Astrocyte of the spinal cord (primary cell): ENCODE results near the gene FBXW11.
"Not testable (repeated sequence)": the region's sequence is repeated elsewhere in the genome, so short reads cannot be mapped to it uniquely, and the experiment has no call there.

Source experiments
- DNase-seq: peaks from one replicate; pipeline ENCODE4 v3.0.0; 2011; ENCODE audit warnings: low read depth, low spot score
- H3K4me3 ChIP-seq: 2 replicates; pipeline ENCODE4 v1.5.1; 2011; ENCODE audit warnings: low read depth, mild to moderate bottlenecking, low read length, moderate library complexity
- CTCF ChIP-seq: IDR thresholded peaks from 2 replicates; pipeline ENCODE4 v1.5.1; 2012; ENCODE audit warnings: low read depth, mild to moderate bottlenecking, low read length, inconsistent platforms
- in situ Hi-C: cut with HindIII; loops from 2 replicates; pipeline ENCODE4 v1.10.0; 2017; ENCODE audit warnings: low sequenced_read_pairs

Gene FBXW11

GRCh38 chr5:171891150-171891549 is 115.3 kb downstream of the FBXW11 start:
- no peak for TF ChIP-seq CTCF
- DNase-seq: no peak
- in situ Hi-C loops: no loop called here
- H3K4me3 ChIP-seq: no peak overlapping the region

DNA sequence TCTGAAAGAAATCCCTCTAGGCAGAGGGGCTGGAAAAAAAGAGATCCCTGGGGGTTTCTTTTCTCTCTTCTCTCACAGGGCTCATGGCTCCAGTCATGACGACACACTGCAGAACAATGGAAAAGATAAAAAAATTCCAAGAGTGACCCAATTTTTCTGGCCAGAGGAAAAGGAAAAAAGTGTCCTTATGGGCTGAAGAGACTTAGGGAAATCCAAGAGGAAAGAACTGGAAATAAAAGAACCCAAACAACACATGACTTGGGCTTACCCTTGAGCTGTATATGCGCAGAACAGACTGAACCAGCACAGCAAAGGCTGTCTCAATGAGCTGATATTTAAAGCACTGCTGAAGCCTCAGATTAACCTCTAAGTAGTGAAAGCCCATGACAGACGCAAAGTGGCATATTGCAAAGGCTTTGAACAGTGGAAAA is 118.4 kb downstream of the FBXW11 start:
- in situ Hi-C loops: no loop called here
- no peak overlapping the region for H3K4me3 ChIP-seq
- no peak for DNase-seq
- TF ChIP-seq CTCF: no peak

DNA sequence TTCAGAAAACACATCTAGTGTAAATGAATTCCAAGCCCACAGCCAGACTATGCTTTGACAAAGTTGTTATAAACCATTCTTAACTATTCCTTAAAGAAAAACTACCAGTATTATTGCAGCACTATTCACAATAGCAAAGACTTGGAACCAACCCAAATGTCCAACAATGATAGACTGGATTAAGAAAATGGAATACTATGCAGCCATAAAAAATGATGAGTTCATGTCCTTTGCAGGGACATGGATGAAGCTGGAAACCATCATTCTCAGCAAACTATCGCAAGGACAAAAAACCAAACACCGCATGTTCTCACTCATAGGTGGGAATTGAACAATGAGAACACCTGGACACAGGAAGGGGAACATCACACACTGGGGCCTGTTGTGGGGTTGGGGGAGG is 120.4 kb downstream of the FBXW11 start:
- H3K4me3 ChIP-seq, in situ Hi-C loops, DNase-seq: not testable (repeated sequence)

GRCh38 chr5:171882118-171882517 is 124.3 kb downstream of the FBXW11 start:
- no peak overlapping the region for H3K4me3 ChIP-seq
- in situ Hi-C loops: no loop called here
- no peak for TF ChIP-seq CTCF
- DNase-seq: no peak

DNA sequence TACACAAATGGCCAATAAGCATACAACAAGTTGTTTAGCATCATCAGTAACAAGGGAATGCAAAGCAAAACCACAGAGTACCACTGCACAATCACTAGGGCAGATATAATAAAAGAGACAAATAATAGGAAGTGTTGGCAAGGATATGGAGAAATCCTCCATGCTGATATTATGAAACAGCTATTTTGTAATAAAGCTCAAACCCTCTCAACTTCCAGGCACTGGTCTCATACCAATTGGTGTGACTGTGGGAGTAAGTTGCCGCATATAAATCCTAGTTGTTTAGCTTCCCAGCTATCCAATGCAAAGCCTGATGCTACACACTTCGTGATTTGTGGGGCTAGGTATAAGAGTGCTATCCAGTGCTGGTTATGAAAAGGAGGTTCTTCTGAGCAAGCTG is 132.2 kb downstream of the FBXW11 start:
- in situ Hi-C loops: no loop called here
- no peak overlapping the region for H3K4me3 ChIP-seq
- DNase-seq: peak; percentile 18
- TF ChIP-seq CTCF: no peak

DNA sequence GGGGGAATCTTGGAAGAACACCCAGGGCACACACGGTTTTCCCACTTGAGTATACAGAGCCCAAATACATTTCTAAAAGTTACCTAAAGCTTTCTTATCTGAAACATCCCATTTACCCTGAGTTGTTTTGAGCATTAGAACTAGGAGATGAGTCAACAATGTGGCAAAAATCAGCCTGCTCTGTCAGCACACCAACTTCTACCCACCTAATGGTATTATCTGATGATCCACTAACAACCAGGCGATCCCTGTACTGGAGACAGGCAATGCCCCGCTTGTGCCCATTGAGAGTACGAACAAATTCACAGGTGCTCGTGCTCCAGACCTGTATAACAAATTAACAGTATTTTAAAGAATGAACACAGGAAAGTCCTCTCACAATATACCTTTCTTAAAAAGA is 133.8 kb downstream of the FBXW11 start:
- H3K4me3 ChIP-seq: no peak overlapping the region
- no peak for DNase-seq
- TF ChIP-seq CTCF: no peak
- in situ Hi-C loops: no loop called here

GRCh38 chr5:171871711-171872110 is 134.7 kb downstream of the FBXW11 start:
- no peak overlapping the region for H3K4me3 ChIP-seq
- no peak for DNase-seq
- TF ChIP-seq CTCF: no peak
- in situ Hi-C loops: no loop called here
